ENCODE data around the gene CMYA5. TPM values are rescaled to one million over a fixed set of nuclear protein-coding genes. Genes with fewer than 3 reads are reported as not detected.

The CMYA5 gene
- total RNA-seq, 1 donor from 2014 or later: 0.11 TPM

GRCh38 chr5:79845448-79846197 is 156.0 kb downstream of the CMYA5 start:
- DNase-seq (no peak), ATAC-seq (ENCODE audit: low read depth) (no peak)
- Mint-ChIP-seq H3K27me3 (peaks cover 10% of the 10 kb centered on the region), H3K36me3 (ENCODE audit: low read depth) (no peaks in the 10 kb centered on the region), H3K4me3 (no peak overlapping the region), H3K4me1 (no peaks in the 10 kb centered on the region), H3K27ac (no peak overlapping the region), H3K9me3 (no peaks in the 10 kb centered on the region)
- POLR2A ChIA-PET: no interaction called here
- CTCF ChIA-PET: no interaction called here
- no peak for TF ChIP-seq CTCF (IDR thresholded peaks at IDR 0.05)
- intact Hi-C loops (cut with micrococcal nuclease): no loop called here

GRCh38 chr5:79846198-79846521 is 156.5 kb downstream of the CMYA5 start:
- no peak for TF ChIP-seq CTCF (IDR thresholded peaks at IDR 0.05)
- no peak for DNase-seq
- Mint-ChIP-seq H3K27me3 (peaks cover 9% of the 10 kb centered on the region), H3K4me1 (no peaks in the 10 kb centered on the region), H3K36me3 (ENCODE audit: low read depth) (no peaks in the 10 kb centered on the region), H3K4me3 (no peak overlapping the region), H3K27ac (no peak overlapping the region), H3K9me3 (no peaks in the 10 kb centered on the region)
- ChIA-PET CTCF (no interaction called here), POLR2A (no interaction called here)
- intact Hi-C loops (cut with micrococcal nuclease): no loop called here
- ATAC-seq (ENCODE audit: low read depth): no peak

GRCh38 chr5:79847561-79847960 is 157.9 kb downstream of the CMYA5 start:
- no peak overlapping the region for H3K27ac Mint-ChIP-seq
- H3K4me3 Mint-ChIP-seq: no peak overlapping the region
- no peaks in the 10 kb centered on the region for H3K36me3 Mint-ChIP-seq (ENCODE audit: low read depth)
- H3K4me1 Mint-ChIP-seq: no peaks in the 10 kb centered on the region
- DNase-seq (no peak), ATAC-seq (ENCODE audit: low read depth) (no peak)
- peaks cover 5% of the 10 kb centered on the region for H3K27me3 Mint-ChIP-seq
- CTCF ChIA-PET: no interaction called here
- no peaks in the 10 kb centered on the region for H3K9me3 Mint-ChIP-seq
- no peak for TF ChIP-seq CTCF (IDR thresholded peaks at IDR 0.05)
- POLR2A ChIA-PET: no interaction called here
- intact Hi-C loops (cut with micrococcal nuclease): no loop called here

- ATAC-seq (ENCODE audit: low read depth): no peak
- DNase-seq: no peak
- H3K4me3 Mint-ChIP-seq: no peak overlapping the region
- no peak overlapping the region for H3K27ac Mint-ChIP-seq
- POLR2A ChIA-PET: no interaction called here
- H3K9me3 Mint-ChIP-seq: no peaks in the 10 kb centered on the region
- TF ChIP-seq CTCF (IDR thresholded peaks at IDR 0.05): no peak
- H3K4me1 Mint-ChIP-seq: no peaks in the 10 kb centered on the region
- intact Hi-C loops (cut with micrococcal nuclease): no loop called here
- CTCF ChIA-PET: no interaction called here
- peaks cover 10% of the 10 kb centered on the region for H3K27me3 Mint-ChIP-seq
- no peaks in the 10 kb centered on the region for H3K36me3 Mint-ChIP-seq (ENCODE audit: low read depth)
Observed at GRCh38 chr5:79849061-79849460, 159.4 kb downstream of the CMYA5 start.

Other genes starting within 250 kb of the CMYA5 start
- 3.2 and 4.2 TPM in 2 replicates for gene HOMER1, start 175.7 kb upstream of the CMYA5 start, total RNA-seq
- 110 and 123 TPM in 2 replicates for gene TENT2, start 77.4 kb upstream of the CMYA5 start, total RNA-seq

Measured in activated B cell treated with CpG ODN at 0.5 μM for 24 hours (primary cell).